HEK293 (cell line): Measurements from ENCODE around the gene TNFAIP1.

Experiments used
- CTCF ChIA-PET: fragments of 350-600 bp; formaldehyde crosslinking; extraction: SDS; loops from one replicate; lab custom pipeline; 2021; ENCODE audit warnings: antibody characterized with exemption; lab: Yijun Ruan, JAX
- POLR2A ChIA-PET: fragments of 300-600 bp; formaldehyde crosslinking; extraction: SDS; loops from one replicate; lab custom pipeline; 2020; ENCODE audit warnings: antibody characterized with exemption, inconsistent platforms; lab: Yijun Ruan, JAX
- H3K27ac ChIP-seq: fragments of 200-500 bp; sonication (Bioruptor generic); 2 replicates; pipeline ENCODE4 v1.5.1; 2014; ENCODE audit warnings: low read depth, low read length, control low read depth, inconsistent platforms; ENCODE audit errors: extremely low read depth
- H3K36me3 ChIP-seq, 2 experiments: fragments of 200-500 bp in 1 of 2; sonication (Bioruptor generic) in 1 of 2; 1 replicate in 1 of 2; 2 replicates in 1 of 2; pipeline ENCODE4 v1.5.1; 2014 to 2017; ENCODE audit warnings: inconsistent platforms in 2 of 2, low read length in 2 of 2; ENCODE audit not compliant: control insufficient read depth in 2 of 2, insufficient read depth in 1 of 2
- H3K4me1 ChIP-seq: fragments of 200-500 bp; sonication (Bioruptor generic); 2 replicates; pipeline ENCODE4 v1.5.1; 2014; ENCODE audit warnings: mild to moderate bottlenecking, low read length, inconsistent platforms; ENCODE audit not compliant: control insufficient read depth, insufficient read depth
- H3K4me3 ChIP-seq: 2 replicates; pipeline ENCODE4 v1.5.1; 2011; ENCODE audit warnings: low read depth, mild to moderate bottlenecking, control low read depth, low read length, moderate library complexity
- H3K9me3 ChIP-seq: fragments of 200-500 bp; sonication (Bioruptor generic); 2 replicates; pipeline ENCODE4 v1.5.1; 2014; ENCODE audit warnings: low read depth, low read length, inconsistent platforms; ENCODE audit not compliant: control insufficient read depth, insufficient read depth
- FEZF1 ChIP-seq: fragments of 450-650 bp; formaldehyde crosslinking; IDR thresholded peaks from 2 replicates; pipeline ENCODE4 v1.5.1; 2016; ENCODE audit warnings: missing biosample characterization, missing genetic modification characterization
- KLF16 ChIP-seq: fragments of 450-650 bp; formaldehyde crosslinking; IDR thresholded peaks from 2 replicates; pipeline ENCODE4 v1.5.1; 2017; ENCODE audit warnings: missing biosample characterization, missing genetic modification characterization
- PRDM6 ChIP-seq: fragments of 450-650 bp; formaldehyde crosslinking; IDR thresholded peaks from 2 replicates; pipeline ENCODE4 v1.5.1; 2017; ENCODE audit warnings: missing biosample characterization, missing genetic modification characterization
- SP7 ChIP-seq: fragments of 450-650 bp; formaldehyde crosslinking; IDR thresholded peaks from 2 replicates; pipeline ENCODE4 v1.5.1; 2016; ENCODE audit warnings: missing biosample characterization, missing genetic modification characterization
- ZBTB20 ChIP-seq: fragments of 450-650 bp; formaldehyde crosslinking; IDR thresholded peaks from 2 replicates; pipeline ENCODE4 v1.5.1; 2016; ENCODE audit warnings: missing biosample characterization, missing genetic modification characterization
- ZBTB26 ChIP-seq: fragments of 450-650 bp; formaldehyde crosslinking; optimal IDR thresholded peaks from 2 replicates; pipeline ENCODE3; 2016; ENCODE audit warnings: missing biosample characterization, mild to moderate bottlenecking, missing genetic modification characterization
- ZNF211 ChIP-seq: fragments of 450-650 bp; formaldehyde crosslinking; IDR thresholded peaks from 2 replicates; pipeline ENCODE4 v1.5.1; 2016; ENCODE audit warnings: low read depth, missing biosample characterization, missing genetic modification characterization
- ZNF341 ChIP-seq: fragments of 450-650 bp; formaldehyde crosslinking; IDR thresholded peaks from 2 replicates; pipeline ENCODE4; 2016; ENCODE audit warnings: low read depth, missing biosample characterization, missing genetic modification characterization
- ZNF518A ChIP-seq: fragments of 450-650 bp; formaldehyde crosslinking; conservative IDR thresholded peaks from 2 replicates; pipeline ENCODE4 v1.5.1; 2016; ENCODE audit warnings: low read depth, missing biosample characterization, missing genetic modification characterization
- ZNF549 ChIP-seq: fragments of 450-650 bp; IDR thresholded peaks from 2 replicates; pipeline ENCODE4 v1.5.1; 2018; ENCODE audit warnings: missing biosample characterization, missing genetic modification characterization, mild to moderate bottlenecking, inconsistent platforms, moderate library complexity
- ZNF561 ChIP-seq: fragments of 450-650 bp; IDR thresholded peaks from 2 replicates; pipeline ENCODE4 v1.5.1; 2018; ENCODE audit warnings: missing biosample characterization, missing genetic modification characterization, borderline replicate concordance
- ZNF596 ChIP-seq: fragments of 450-650 bp; IDR thresholded peaks from 2 replicates; pipeline ENCODE4 v1.5.0; 2018; ENCODE audit warnings: missing biosample characterization, mild to moderate bottlenecking, missing genetic modification characterization, moderate library complexity
- ZNF600 ChIP-seq: fragments of 450-650 bp; formaldehyde crosslinking; IDR thresholded peaks from 2 replicates; pipeline ENCODE4 v1.5.1; 2016; ENCODE audit warnings: missing biosample characterization, missing genetic modification characterization
- ZNF626 ChIP-seq: fragments of 450-650 bp; sonication (Bioruptor Pico); formaldehyde crosslinking; IDR thresholded peaks from 2 replicates; pipeline ENCODE4 v1.5.1; 2018; ENCODE audit warnings: missing biosample characterization, missing genetic modification characterization, inconsistent platforms
- ZNF654 ChIP-seq: fragments of 450-650 bp; formaldehyde crosslinking; IDR thresholded peaks from 2 replicates; pipeline ENCODE4 v1.5.1; 2016; ENCODE audit warnings: low read depth, missing biosample characterization, missing genetic modification characterization
- ZNF76 ChIP-seq: fragments of 450-650 bp; formaldehyde crosslinking; IDR thresholded peaks from 2 replicates; pipeline ENCODE4; 2016; ENCODE audit warnings: low read depth, missing biosample characterization, missing genetic modification characterization, borderline replicate concordance
- ZNF830 ChIP-seq: fragments of 450-650 bp; IDR thresholded peaks from 2 replicates; pipeline ENCODE4 v1.5.0; 2018; ENCODE audit warnings: missing biosample characterization, missing genetic modification characterization, low read depth, mild to moderate bottlenecking, moderate library complexity
- TF ChIP-seq, protein P1 (sequence below): fragments of 450-650 bp; formaldehyde crosslinking; IDR thresholded peaks from 2 replicates; pipeline ENCODE4 v1.5.1; 2016; ENCODE audit warnings: missing biosample characterization, missing genetic modification characterization
- TF ChIP-seq, protein P2 (sequence below): fragments of 450-650 bp; IDR thresholded peaks from 2 replicates; pipeline ENCODE4 v1.5.1; 2018; ENCODE audit warnings: missing biosample characterization, mild to moderate bottlenecking, missing genetic modification characterization
- TF ChIP-seq, protein P3 (sequence below): sonication (generic); formaldehyde crosslinking; IDR thresholded peaks from 2 replicates; pipeline ENCODE4 v1.8.1; 2022; ENCODE audit warnings: mild to moderate bottlenecking, moderate library complexity, missing genetic modification reagents

Gene TNFAIP1

DNA sequence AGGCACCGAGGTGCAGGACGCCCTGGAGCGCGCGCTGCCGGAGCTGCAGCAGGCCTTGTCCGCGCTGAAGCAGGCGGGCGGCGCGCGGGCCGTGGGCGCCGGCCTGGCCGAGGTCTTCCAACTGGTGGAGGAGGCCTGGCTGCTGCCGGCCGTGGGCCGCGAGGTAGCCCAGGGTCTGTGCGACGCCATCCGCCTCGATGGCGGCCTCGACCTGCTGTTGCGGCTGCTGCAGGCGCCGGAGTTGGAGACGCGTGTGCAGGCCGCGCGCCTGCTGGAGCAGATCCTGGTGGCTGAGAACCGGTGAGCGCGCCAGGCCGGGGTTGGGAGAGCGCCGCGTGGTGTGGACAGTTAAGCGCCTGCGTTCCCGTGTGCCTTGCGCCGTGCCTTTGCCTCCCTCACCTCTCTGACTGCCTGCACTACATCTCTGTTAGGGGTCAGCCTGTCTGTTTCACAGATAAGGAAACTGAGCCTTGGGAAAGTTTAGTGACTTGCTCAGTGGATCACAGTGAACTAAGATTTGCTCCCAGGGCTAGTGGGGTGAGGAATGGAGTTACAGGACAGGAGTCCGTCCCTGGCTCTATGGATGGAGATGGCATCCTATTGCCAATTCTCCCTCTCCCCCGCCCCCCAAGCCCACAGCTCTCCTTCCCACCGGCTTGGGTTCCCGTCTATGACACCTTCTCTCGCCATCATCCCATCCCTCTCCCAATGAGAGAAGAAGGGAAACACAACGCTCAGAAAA is 36.8 kb downstream of the TNFAIP1 start:
- Histone ChIP-seq H3K4me1 (peaks cover 13% of the 10 kb centered on the region), H3K27ac (peak overlapping the region; percentile 87), H3K36me3 (no peaks in the 10 kb centered on the region; a peak in 1 of 3 replicates), H3K9me3 (no peaks in the 10 kb centered on the region), H3K4me3 (peak overlapping the region; percentile 50)
- ChIA-PET POLR2A (interaction anchor here (1.5 to 7.1 kb wide), 3 partner anchors 8 to 33 kb away, joined by 6 to 66 read pairs (median 9); partner anchors contain the start of genes POLDIP2 and SLC46A1), CTCF (interaction anchor here (1.5 kb wide), 1 partner anchor 45 kb away, joined by 11 read pairs; no protein-coding TSS in a partner anchor)
- TF ChIP-seq, protein P1, sequence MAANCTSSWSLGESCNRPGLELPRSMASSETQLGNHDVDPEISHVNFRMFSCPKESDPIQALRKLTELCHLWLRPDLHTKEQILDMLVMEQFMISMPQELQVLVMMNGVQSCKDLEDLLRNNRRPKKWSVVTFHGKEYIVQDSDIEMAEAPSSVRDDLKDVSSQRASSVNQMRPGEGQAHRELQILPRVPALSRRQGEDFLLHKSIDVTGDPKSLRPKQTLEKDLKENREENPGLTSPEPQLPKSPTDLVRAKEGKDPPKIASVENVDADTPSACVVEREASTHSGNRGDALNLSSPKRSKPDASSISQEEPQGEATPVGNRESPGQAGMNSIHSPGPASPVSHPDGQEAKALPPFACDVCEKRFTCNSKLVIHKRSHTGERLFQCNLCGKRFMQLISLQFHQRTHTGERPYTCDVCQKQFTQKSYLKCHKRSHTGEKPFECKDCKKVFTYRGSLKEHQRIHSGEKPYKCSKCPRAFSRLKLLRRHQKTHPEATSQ (tag by site-specific recombination): peak; percentile 25; the same call in 1 of the 2 replicates
- TF ChIP-seq ZBTB26 (tag by site-specific recombination) (peak; percentile 82), ZNF341 (tag by site-specific recombination) (no peak), ZNF596 (tag by site-specific recombination) (no peak), KLF16 (tag by site-specific recombination) (no peak), ZNF211 (tag by site-specific recombination) (no peak), ZNF76 (tag by site-specific recombination) (peak; percentile 14; the same call in 1 of the 2 replicates), SP7 (tag by site-specific recombination) (no peak), FEZF1 (tag by site-specific recombination) (no peak), ZNF830 (tag by site-specific recombination) (no peak), ZNF654 (tag by site-specific recombination) (no peak), ZNF549 (no peak), ZNF518A (no peak), PRDM6 (tag by site-specific recombination) (no peak), ZNF561 (tag by site-specific recombination) (peak; percentile 49; the same call in 1 of the 2 replicates), ZNF600 (tag by site-specific recombination) (peak; percentile 21; the same call in 1 of the 2 replicates), ZNF626 (tag by site-specific recombination) (no peak), ZBTB20 (tag by site-specific recombination) (no peak)
- TF ChIP-seq, protein P2, sequence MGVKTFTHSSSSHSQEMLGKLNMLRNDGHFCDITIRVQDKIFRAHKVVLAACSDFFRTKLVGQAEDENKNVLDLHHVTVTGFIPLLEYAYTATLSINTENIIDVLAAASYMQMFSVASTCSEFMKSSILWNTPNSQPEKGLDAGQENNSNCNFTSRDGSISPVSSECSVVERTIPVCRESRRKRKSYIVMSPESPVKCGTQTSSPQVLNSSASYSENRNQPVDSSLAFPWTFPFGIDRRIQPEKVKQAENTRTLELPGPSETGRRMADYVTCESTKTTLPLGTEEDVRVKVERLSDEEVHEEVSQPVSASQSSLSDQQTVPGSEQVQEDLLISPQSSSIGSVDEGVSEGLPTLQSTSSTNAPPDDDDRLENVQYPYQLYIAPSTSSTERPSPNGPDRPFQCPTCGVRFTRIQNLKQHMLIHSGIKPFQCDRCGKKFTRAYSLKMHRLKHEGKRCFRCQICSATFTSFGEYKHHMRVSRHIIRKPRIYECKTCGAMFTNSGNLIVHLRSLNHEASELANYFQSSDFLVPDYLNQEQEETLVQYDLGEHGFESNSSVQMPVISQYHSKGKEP (tag by site-specific recombination): 0 out of 2 replicates have a peak, but pooled peaks have one; percentile 20
- TF ChIP-seq, protein P3, sequence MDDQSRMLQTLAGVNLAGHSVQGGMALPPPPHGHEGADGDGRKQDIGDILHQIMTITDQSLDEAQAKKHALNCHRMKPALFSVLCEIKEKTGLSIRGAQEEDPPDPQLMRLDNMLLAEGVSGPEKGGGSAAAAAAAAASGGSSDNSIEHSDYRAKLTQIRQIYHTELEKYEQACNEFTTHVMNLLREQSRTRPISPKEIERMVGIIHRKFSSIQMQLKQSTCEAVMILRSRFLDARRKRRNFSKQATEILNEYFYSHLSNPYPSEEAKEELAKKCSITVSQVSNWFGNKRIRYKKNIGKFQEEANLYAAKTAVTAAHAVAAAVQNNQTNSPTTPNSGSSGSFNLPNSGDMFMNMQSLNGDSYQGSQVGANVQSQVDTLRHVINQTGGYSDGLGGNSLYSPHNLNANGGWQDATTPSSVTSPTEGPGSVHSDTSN (CRISPR knock-in tag): peak; percentile 50; the same call in 1 of the 2 replicates
